ENCODE measurements around the gene PLXNA3.
"Not testable (repeated sequence)": the region's sequence is repeated elsewhere in the genome, so short reads cannot be mapped to it uniquely, and the experiment has no call there.

GRCh38 chrX:154501423-154501822 lies 43.3 kb downstream of the PLXNA3 start:
- not testable (repeated sequence) for TF ChIP-seq CTCF (IDR thresholded peaks at IDR 0.05; ENCODE audit: insufficient read depth, low read length, poor library complexity, severe bottlenecking); EZH2phosphoT487 (conservative IDR thresholded peaks at IDR 0.05; ENCODE audit: low read length)
